SU-DHL-6 (cell line): ENCODE data around the gene PRR30.

Experiments used
- CTCF ChIP-seq: fragments of 200-600 bp; sonication (generic); IDR thresholded peaks from one replicate; pipeline ENCODE4 v1.5.1; 2017; ENCODE audit warnings: antibody characterized with exemption, mild to moderate bottlenecking, low read length, moderate library complexity; ENCODE audit not compliant: insufficient read depth, poor library complexity, severe bottlenecking
- EZH2phosphoT487 ChIP-seq: fragments of 200-600 bp; sonication (generic), shearing (Covaris generic); conservative IDR thresholded peaks from 2 replicates; pipeline ENCODE4 v1.6.1; 2018; ENCODE audit warnings: mild to moderate bottlenecking, antibody characterized with exemption, low read length, moderate library complexity, mixed read lengths

GRCh38 chr2:27179344-27180000 is 40.3 kb upstream of the PRR30 start:
- no peak for TF ChIP-seq CTCF
- no peak for TF ChIP-seq EZH2phosphoT487
